A673 (cell line): ENCODE results near the gene KRT73.

Experiments
- EZH2 ChIP-seq: fragments of 200-600 bp; sonication (generic); IDR thresholded peaks from 2 replicates; pipeline ENCODE4 v1.6.1; 2017; ENCODE audit warnings: borderline replicate concordance, low read depth, mild to moderate bottlenecking, mixed read lengths, antibody characterized with exemption, low read length; ENCODE audit not compliant: poor library complexity, severe bottlenecking
- TF ChIP-seq, protein P1 (sequence below): fragments of 300-800, 200-600 bp; sonication (generic); conservative IDR thresholded peaks from 2 replicates; pipeline ENCODE4 v1.5.1; 2017; ENCODE audit warnings: low read depth, mild to moderate bottlenecking, antibody characterized with exemption, low read length, moderate library complexity, mixed read lengths

DNA sequence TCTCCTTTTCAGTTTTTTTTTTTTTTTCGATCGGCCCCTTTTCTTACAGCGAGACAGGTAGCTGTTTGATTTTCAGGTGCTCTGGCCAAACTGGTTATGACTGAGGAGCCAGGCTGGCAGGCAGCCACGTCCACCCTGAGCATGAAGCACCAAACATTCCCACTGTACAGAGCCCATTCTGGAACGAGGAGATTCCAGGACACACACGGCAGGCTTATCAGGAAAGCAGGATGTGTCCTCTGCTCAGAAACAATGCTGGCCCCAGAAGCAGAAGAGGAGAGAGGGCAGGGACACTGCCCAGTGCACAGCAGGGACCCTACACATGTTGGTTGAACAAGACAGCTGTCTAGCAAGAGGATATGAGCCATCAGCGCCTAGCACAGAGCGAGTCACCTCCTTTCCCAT, 37.4 kb upstream of the KRT73 start:
- TF ChIP-seq, protein P1, sequence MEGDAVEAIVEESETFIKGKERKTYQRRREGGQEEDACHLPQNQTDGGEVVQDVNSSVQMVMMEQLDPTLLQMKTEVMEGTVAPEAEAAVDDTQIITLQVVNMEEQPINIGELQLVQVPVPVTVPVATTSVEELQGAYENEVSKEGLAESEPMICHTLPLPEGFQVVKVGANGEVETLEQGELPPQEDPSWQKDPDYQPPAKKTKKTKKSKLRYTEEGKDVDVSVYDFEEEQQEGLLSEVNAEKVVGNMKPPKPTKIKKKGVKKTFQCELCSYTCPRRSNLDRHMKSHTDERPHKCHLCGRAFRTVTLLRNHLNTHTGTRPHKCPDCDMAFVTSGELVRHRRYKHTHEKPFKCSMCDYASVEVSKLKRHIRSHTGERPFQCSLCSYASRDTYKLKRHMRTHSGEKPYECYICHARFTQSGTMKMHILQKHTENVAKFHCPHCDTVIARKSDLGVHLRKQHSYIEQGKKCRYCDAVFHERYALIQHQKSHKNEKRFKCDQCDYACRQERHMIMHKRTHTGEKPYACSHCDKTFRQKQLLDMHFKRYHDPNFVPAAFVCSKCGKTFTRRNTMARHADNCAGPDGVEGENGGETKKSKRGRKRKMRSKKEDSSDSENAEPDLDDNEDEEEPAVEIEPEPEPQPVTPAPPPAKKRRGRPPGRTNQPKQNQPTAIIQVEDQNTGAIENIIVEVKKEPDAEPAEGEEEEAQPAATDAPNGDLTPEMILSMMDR, result no peak
- no peak for TF ChIP-seq EZH2
